Activated CD8-positive, alpha-beta T cell treated with anti-CD3 and anti-CD28 coated beads for 36 hours (primary cell): ENCODE results near the gene EPHA8. TPM values are rescaled to one million over a fixed set of nuclear protein-coding genes. Genes with fewer than 3 reads are reported as not detected.

Experiments used
- ATAC-seq: fragments of 200-7000 bp; cut with Tn5 transposase; one replicate; pipeline ENCODE4 v1.10.0; 2021; ENCODE audit warnings: mild to moderate bottlenecking, moderate library complexity
- CTCF ChIA-PET: fragments of 350-600 bp; sonication (Branson Sonifier 250); formaldehyde crosslinking; loops from one replicate; lab custom pipeline; 2021; ENCODE audit warnings: antibody characterized with exemption; lab: Charles Lee
- POLR2A ChIA-PET: fragments of 350-600 bp; sonication (Branson Sonifier 250); formaldehyde crosslinking; loops from one replicate; lab custom pipeline; 2021; ENCODE audit warnings: antibody characterized with exemption; lab: Charles Lee
- DNase-seq: peaks from one replicate; pipeline ENCODE4 v3.0.0-alpha.2; 2020
- H3K27ac Mint-ChIP-seq: one replicate; pipeline ENCODE4 v1.8.0; 2021; ENCODE audit warnings: mild to moderate bottlenecking, mixed read lengths
- H3K27me3 Mint-ChIP-seq: one replicate; pipeline ENCODE4 v1.8.0; 2021; ENCODE audit warnings: mixed read lengths
- H3K36me3 Mint-ChIP-seq: one replicate; pipeline ENCODE4 v1.8.0; 2021; ENCODE audit warnings: low read depth, mixed read lengths
- H3K4me1 Mint-ChIP-seq: one replicate; pipeline ENCODE4 v1.8.0; 2021; ENCODE audit warnings: low read depth, mixed read lengths
- H3K4me3 Mint-ChIP-seq: one replicate; pipeline ENCODE4 v1.8.0; 2021; ENCODE audit warnings: mild to moderate bottlenecking, moderate library complexity, mixed read lengths
- H3K9me3 Mint-ChIP-seq: one replicate; pipeline ENCODE4 v1.8.0; 2021; ENCODE audit warnings: mixed read lengths
- CTCF ChIP-seq: fragments of 200-600 bp; IDR thresholded peaks from one replicate; pipeline ENCODE4 v1.8.0; 2022; ENCODE audit warnings: antibody characterized with exemption, mild to moderate bottlenecking
- intact Hi-C: fragments of 100-400 bp; cut with micrococcal nuclease; formaldehyde crosslinking; loops from one replicate; pipeline ENCODE4 v1.10.0; 2022
- total RNA-seq, 2 experiments: library from RNA; stranded (reverse); gene quantifications; one replicate each; pipeline ENCODE4 v1.2.3, GENCODE V29; 2021

Gene EPHA8
- total RNA-seq, 2 experiments from 2014 or later: not detected

- ChIA-PET CTCF (no interaction called here), POLR2A (no interaction called here)
- Mint-ChIP-seq H3K9me3 (no peaks in the 10 kb centered on the region), H3K27ac (no peak overlapping the region), H3K36me3 (no peaks in the 10 kb centered on the region), H3K4me1 (no peaks in the 10 kb centered on the region), H3K4me3 (no peak overlapping the region), H3K27me3 (peaks cover 33% of the 10 kb centered on the region)
- DNase-seq (no peak), ATAC-seq (no peak)
- no peak for TF ChIP-seq CTCF
- intact Hi-C loops: no loop called here
Observed at GRCh38 chr1:22628698-22629444, 65.6 kb downstream of the EPHA8 start.

- Mint-ChIP-seq H3K27ac (no peak overlapping the region), H3K36me3 (no peaks in the 10 kb centered on the region), H3K4me3 (no peak overlapping the region), H3K9me3 (no peaks in the 10 kb centered on the region), H3K27me3 (peaks cover 27% of the 10 kb centered on the region), H3K4me1 (no peaks in the 10 kb centered on the region)
- no peak for TF ChIP-seq CTCF
- ChIA-PET CTCF (no interaction called here), POLR2A (no interaction called here)
- no peak for DNase-seq
- intact Hi-C loops: loop anchor here (10.0 kb wide), 1 partner anchor 495 kb away; no protein-coding TSS in a partner anchor
- ATAC-seq: no peak
Observed at GRCh38 chr1:22629886-22630285, 66.6 kb downstream of the EPHA8 start.

- POLR2A ChIA-PET: no interaction called here
Observed at GRCh38 chr1:22633697-22634463, 70.6 kb downstream of the EPHA8 start.

GRCh38 chr1:22635436-22635835 lies 72.1 kb downstream of the EPHA8 start:
- ChIA-PET CTCF (no interaction called here), POLR2A (no interaction called here)
- ATAC-seq (no peak), DNase-seq (no peak)
- intact Hi-C loops: loop anchor here (10.0 kb wide), 1 partner anchor 501 kb away; no protein-coding TSS in a partner anchor
- peaks cover 12% of the 10 kb centered on the region for H3K27me3 Mint-ChIP-seq
- no peaks in the 10 kb centered on the region for H3K4me1 Mint-ChIP-seq
- H3K9me3 Mint-ChIP-seq: no peaks in the 10 kb centered on the region
- H3K36me3 Mint-ChIP-seq: no peaks in the 10 kb centered on the region
- no peak overlapping the region for H3K4me3 Mint-ChIP-seq
- H3K27ac Mint-ChIP-seq: no peak overlapping the region
- TF ChIP-seq CTCF: no peak

More at GRCh38 chr1:22633697-22634463, 70.6 kb downstream of the EPHA8 start:
- ATAC-seq (no peak), DNase-seq (no peak)
- no peaks in the 10 kb centered on the region for H3K36me3 Mint-ChIP-seq
- H3K27ac Mint-ChIP-seq: no peak overlapping the region
- no peak for TF ChIP-seq CTCF
- intact Hi-C loops: loop anchor here (10.0 kb wide), 1 partner anchor 499 kb away; no protein-coding TSS in a partner anchor
- H3K4me3 Mint-ChIP-seq: no peak overlapping the region
- no peaks in the 10 kb centered on the region for H3K4me1 Mint-ChIP-seq
- no peaks in the 10 kb centered on the region for H3K9me3 Mint-ChIP-seq
- CTCF ChIA-PET: interaction anchor here (1.3 kb wide), 1 partner anchor 8 kb away, joined by 6 read pairs; no protein-coding TSS in a partner anchor
- peaks cover 21% of the 10 kb centered on the region for H3K27me3 Mint-ChIP-seq
